ENCODE results near the gene NRP2.

GRCh38 chr2:205768815-205769494, 86.7 kb downstream of the NRP2 start:
- TF ChIP-seq CTCF (IDR thresholded peaks at IDR 0.05) (no peak), EZH2phosphoT487 (IDR thresholded peaks at IDR 0.05) (no peak), EZH2 (IDR thresholded peaks at IDR 0.05) (no peak)
